Hematopoietic multipotent progenitor cell treated with erythropoietin and hydrocortisone succinate and interleukin-3 and kit ligand, for 8 days (in vitro differentiated cells): ENCODE measurements around the gene EPHB1.

Experiments
- DNase-seq: peaks from one replicate; pipeline ENCODE4 v3.0.0-alpha.2; 2015

Gene EPHB1

GRCh38 chr3:135176881-135177280 is 381.8 kb downstream of the EPHB1 start:
- DNase-seq, result no peak

GRCh38 chr3:135178566-135178965 is 383.5 kb downstream of the EPHB1 start:
- DNase-seq, result no peak

GRCh38 chr3:135181408-135181807 is 386.3 kb downstream of the EPHB1 start:
- no peak for DNase-seq

DNA sequence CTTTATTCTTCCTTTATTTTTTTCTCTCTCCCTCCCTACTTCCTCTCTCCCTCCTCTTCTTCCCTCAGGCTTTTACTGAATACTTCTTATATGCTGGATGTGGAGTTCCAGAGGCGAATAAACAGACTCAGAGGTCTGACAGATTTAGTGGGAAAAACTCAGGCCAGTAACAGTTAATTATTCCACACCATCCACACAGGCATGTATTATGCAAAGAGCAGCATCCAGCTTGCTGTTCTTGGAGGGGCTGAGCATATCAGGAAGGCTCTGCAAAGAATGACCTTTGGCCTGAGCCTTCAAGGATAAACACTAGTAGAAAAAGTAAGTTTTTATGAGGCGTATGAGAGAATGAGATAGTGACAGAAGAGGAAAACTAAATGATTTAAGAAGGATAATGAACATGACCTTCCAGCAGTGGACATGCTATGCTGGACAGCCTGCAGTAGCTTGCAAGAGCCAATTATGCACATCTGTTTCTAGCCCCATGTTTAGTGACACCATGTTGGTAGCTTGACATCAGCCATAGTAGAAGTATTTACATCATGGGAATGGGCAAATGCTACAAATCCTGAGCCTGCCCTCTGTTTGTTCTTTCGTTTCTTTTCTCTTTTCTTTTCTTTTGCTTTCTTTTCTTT is 387.4 kb downstream of the EPHB1 start:
- DNase-seq, result no peak

- no peak for DNase-seq
Measured at GRCh38 chr3:135190658-135191057, 395.6 kb downstream of the EPHB1 start.

GRCh38 chr3:135191708-135192107 is 396.6 kb downstream of the EPHB1 start:
- DNase-seq, result no peak

DNA sequence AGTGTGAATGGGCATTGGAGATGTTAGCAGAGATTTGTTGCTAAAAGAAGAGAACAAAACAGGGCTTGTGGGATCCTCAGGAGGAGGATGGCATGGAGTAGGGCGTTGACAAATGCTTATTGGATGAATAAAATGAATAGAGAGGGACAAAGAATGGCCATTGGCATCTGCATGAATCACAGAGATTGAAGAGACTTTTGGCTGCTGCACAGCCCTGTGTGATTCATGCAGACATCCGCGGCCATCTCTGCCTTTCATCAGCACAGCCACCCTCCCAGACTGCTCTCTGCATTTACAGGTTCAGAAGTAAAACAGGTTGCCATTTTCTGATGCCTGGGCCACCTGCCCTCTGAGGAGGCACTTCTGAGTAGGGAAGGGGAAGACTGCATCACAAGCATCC is 397.9 kb downstream of the EPHB1 start:
- DNase-seq, result no peak

GRCh38 chr3:135197246-135197645 is 402.2 kb downstream of the EPHB1 start:
- no peak for DNase-seq

DNA sequence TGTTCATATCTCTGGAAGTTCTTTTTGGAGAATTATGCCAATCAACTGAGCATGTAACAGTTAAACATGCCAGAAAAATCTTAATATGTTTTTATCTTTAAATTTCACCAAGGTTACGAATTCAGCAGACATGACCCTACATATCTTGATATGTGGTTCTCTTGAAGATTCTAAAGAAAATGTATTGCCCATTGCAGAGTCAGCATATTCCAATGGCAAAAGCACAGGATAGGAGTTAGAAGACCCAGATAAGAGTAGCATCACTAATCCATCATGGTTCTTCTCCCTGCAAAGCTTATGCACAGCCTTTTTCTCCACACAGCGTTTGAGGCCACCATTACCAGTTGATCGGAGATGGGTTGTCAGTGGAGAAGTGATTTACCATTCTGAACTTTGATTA is 402.8 kb downstream of the EPHB1 start:
- no peak for DNase-seq

DNA sequence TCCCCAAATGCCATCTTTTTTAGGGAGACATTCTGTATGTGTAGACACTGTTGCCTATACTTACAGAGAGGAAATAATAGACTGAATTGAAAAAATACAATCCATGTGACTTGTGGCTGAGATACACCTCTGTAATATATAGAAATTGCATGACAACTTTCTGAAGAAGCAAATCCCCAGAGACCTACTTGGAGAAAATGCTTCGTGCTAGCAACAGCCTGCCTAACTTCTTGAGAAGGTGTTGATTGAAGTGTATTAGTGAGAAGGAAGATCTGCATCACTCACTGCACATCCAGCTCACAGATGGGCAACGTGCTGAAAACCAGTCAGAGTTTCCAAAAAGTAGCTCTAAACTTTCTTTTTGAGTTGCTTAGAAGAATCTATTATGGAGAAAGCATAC is 404.1 kb downstream of the EPHB1 start:
- DNase-seq, result no peak

DNA sequence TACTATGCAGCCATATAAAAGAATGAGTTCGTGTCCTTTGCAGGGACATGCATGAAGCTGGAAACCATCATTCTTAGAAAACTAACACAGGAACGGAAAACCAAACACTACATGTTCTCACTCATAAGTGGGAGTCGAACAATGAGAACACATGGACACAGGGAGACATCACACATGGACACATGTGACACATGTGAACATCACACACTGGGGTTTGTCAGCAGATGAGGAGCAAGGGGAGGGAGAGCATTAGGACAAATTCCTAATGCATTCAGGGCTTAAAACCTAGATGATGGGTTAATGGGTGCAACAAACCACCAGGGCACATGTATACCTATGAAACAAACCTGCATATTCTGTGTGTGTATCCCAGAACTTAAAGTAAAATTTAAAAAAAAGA is 408.0 kb downstream of the EPHB1 start:
- no peak for DNase-seq

- DNase-seq, result no peak
Measured at GRCh38 chr3:135213213-135213612, 418.2 kb downstream of the EPHB1 start.

DNA sequence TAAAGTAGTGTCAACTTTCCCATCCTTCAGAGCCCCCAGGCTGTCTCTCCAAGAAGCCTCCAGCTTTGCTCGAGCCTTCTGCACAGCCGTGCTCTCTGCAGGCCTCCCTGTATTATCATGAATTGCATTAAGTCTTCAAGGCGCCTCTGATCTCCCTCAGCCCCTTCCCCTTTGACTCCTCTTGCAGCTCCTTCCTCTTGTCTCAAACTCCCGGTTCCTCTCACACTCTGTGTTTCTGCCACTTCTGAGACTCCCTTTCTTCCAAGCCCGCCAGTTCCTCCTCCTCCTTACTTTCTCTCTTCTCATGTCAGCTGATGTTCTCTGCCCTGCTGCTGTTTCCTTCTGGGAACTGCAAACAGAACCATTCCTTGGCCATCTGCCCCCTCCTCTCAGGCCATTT is 418.8 kb downstream of the EPHB1 start:
- no peak for DNase-seq

- DNase-seq, result no peak
Measured at GRCh38 chr3:135214400-135214799, 419.3 kb downstream of the EPHB1 start.

GRCh38 chr3:135215516-135215915 is 420.5 kb downstream of the EPHB1 start:
- no peak for DNase-seq

DNA sequence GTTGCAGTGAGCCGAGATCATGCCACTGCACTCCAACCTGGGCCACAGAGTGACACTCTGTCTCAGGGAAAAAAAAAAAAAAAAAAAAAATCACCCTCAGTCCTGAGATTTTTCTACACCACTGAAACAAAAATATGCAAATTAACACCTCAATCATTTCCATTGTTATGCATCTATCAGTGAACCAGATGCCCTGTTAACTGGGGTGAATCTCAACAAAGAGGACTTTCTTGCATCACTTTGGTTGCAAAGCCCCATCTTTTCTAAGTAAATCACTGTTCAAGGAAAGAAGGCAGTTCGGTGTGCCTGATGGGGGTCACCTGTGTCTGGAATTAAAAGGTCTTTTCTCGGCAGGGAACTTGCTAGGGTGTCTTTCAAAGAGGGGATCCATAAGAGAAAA is 421.6 kb downstream of the EPHB1 start:
- no peak for DNase-seq

GRCh38 chr3:135217730-135218129 is 422.7 kb downstream of the EPHB1 start:
- no peak for DNase-seq

- no peak for DNase-seq
Measured at GRCh38 chr3:135218304-135218703, 423.2 kb downstream of the EPHB1 start.

DNA sequence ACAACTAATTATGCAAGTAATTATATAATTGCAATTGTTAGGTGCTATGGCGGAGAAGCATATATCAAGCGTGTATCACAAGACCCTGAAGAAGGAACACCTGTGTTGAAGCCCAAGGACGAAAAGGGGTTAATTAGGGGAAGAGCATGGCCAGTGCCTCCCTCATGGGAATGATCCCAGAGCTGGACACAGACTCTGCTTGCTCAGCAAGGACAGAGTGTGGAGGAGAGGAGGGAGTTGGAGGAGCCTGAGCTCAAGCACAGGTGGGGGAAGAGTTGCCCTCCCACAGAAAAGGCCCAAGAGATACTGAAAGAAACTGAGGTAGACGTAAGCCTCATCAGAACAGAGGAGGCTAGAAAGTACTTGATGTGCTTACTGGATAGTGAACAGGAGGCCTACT is 423.7 kb downstream of the EPHB1 start:
- no peak for DNase-seq

DNA sequence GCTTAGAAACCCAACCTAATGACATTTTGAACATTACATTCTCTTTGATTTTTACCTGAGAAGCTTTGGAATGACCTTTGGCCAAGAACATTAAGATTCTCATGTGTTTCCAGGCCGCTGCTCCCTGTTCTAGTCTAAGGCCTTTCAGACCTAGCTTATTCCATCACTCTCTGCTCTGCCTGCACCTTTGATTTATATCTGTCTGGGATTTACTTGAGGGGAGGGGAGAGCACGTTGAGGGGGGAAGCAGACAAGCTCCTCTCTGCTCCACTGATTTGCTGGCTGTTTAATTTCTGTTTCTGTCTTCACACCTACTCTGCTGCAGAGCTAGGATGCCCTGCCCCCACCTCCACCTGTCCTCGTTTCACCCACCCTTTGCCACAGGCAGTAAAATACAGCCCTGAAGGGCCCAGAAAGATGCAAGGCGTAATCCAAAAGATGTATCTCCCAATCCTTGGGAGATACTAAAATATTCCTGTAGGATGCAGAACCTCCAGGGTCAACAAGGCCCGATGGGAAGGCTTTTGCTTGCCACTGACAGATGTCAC is 429.8 kb downstream of the EPHB1 start:
- DNase-seq, result no peak

GRCh38 chr3:135226057-135226456 is 431.0 kb downstream of the EPHB1 start:
- peak; percentile 1 for DNase-seq

DNA sequence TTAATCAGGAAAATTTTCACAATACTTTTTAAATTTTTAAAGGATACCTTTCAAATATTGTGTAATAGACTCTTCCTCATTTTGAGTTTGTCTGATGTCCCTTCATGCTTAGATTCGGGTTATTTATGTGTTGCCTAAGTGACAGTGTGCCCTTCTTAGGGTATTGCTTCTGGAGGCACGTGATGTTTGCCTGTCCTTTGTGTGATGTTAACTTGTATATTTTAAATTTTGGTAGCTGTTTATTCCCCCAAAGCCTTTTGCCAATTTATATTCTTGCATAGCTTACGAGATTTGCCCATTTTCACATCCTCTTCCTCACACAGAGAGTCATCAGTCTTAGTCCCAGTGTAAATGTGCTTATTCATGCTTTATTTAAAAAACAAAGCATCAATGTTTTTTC is 433.1 kb downstream of the EPHB1 start:
- DNase-seq, result no peak

- no peak for DNase-seq
Measured at GRCh38 chr3:135229018-135229495, 434.0 kb downstream of the EPHB1 start.

GRCh38 chr3:135231737-135232136 is 436.7 kb downstream of the EPHB1 start:
- no peak for DNase-seq

DNA sequence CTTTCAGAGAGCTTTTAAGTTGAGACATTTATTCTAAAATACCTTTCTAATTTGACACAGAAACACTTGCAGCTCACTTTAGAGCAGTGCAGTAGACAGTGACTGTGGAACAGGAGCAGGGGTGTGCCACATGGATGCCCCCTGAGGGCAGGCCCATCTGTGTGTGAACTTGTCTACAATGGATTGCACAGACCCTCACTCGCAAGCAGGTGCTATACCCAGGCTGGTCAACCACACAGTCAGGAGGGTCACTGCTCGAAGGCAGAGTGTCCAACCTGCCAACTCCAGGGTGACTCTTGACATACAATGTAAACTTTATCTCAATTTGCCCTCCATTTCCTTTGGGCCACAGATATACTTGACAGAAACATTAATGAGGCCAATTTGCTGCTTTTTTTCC is 437.2 kb downstream of the EPHB1 start:
- DNase-seq, result no peak
